Pons (tissue), 1 donor: ENCODE measurements around the gene KRTAP12-3.
A peak's percentile ranks its signal among the peaks of the same experiment; 100 is the strongest.
"Not testable (repeated sequence)": the region's sequence is repeated elsewhere in the genome, so short reads cannot be mapped to it uniquely, and the experiment has no call there.

Experiments
- DNase-seq: peaks from one replicate; pipeline ENCODE4 v3.0.0-alpha.2; 2016; ENCODE audit warnings: low spot score

KRTAP12-3 gene, protein sequence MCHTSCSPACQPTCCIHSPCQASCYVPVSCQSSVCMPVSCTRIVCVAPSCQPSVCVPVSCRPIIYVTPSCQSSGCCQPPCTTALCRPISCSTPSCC

DNA sequence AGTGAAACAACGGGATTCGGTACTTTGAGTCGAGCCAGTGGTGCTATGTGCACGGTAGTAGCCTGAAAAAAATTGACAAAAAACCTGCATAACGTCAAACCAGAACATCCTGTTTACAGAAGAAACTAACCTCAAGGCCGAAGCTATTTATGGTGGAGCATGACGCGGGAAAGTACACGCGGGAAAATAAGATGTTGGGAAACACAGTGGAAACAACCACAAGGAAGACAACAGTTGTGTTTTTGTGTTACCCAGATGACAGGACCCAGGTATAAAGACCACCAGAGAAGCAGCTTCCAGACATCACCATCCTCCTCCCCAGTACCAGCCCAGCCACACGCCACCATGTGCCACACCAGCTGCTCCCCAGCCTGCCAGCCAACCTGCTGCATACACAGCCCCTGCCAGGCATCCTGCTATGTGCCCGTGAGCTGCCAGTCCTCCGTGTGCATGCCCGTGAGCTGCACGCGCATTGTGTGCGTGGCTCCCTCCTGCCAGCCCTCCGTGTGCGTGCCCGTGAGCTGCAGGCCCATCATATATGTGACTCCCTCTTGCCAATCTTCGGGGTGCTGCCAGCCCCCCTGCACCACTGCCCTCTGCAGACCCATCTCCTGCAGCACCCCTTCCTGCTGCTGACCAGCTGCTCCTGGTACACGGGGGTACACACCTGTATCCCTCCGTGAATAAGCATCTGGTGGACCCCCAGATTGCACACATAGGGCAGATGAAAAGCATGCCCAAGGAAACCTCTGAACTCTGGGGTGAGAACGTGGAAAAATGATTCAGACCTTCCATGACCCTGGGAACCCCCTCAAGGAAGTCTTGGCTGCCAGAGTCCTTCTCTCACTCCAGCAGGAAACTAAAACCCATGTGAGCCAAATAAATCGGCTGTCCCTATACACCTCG, at the start of gene KRTAP12-3:
Gene KRTAP12-3, plus strand, starts transcription at position 298 of the 906 bp plus-strand sequence. Its CDS starts 48 bp downstream, at position 346.
- DNase-seq: no peak

DNA sequence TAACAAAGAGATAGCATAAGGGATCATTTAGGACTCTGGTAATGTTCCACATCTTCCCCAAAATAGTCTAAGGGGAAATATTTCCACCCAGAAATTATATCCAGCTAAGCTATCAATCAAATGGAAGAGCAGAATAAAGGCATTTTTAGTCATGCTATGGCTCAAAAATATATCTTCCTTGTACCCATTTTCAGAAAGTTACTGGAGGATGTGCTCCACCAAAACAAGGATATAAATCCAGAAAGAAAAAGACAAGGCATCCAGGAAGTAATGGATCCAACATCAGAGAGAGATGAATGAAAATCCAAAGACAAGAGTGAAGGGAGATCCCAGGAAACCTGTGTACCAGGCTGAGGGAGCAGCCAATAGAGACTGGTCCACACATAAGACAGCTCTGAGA, 48.5 kb upstream of the KRTAP12-3 start:
- DNase-seq: no peak

DNA sequence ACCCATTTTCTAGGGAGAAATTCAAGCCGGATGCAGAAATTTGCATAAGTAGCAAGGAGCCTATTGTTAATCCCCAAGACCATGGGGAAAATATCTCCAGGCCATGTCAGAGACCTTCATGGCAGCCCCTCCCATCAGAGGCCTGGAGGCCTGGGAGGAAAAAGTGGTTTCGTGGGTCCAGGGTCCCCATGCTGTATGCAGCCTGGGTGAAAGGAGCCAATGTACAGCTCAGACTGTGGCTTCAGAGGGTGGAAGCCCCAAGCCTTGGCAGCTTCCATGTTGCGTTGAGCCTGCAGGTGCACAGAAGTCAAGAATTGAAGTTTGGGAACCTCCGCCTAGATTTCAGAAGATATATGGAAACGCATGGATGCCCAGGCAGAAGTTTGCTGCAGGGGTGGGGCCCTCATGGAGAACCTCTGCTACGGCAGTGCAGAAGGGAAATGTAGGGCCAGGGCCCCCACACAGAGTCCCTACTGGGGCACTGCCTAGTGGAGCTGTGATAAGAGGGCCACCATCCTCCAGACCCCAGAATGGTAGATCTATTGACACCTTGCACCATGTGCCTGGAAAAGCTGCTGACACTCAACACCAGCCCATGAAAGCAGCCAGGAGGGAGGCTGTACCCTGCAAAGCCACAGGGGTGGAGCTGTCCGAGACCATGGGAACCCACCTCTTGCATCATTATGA, 47.4 kb upstream of the KRTAP12-3 start:
- DNase-seq: not testable (repeated sequence)

DNA sequence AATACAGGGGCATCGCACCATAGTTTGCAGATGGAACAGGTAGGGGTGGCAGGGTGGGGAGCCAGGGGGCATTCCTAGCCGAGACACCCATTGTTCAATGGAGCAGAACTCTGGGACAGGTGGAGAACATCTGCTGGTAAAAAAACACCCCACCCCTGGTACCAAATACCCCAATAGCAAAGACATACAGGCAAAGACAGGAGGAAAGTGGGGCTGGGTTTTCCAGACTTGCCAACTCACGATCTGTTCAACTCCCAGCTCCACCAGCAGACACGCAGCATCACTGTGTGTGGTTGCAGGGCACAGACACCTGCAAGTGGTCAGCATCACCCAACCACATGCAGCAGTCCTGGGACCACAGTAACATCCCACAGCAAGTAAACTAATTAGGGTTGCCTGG, 46.2 kb upstream of the KRTAP12-3 start:
- DNase-seq: no peak

DNA sequence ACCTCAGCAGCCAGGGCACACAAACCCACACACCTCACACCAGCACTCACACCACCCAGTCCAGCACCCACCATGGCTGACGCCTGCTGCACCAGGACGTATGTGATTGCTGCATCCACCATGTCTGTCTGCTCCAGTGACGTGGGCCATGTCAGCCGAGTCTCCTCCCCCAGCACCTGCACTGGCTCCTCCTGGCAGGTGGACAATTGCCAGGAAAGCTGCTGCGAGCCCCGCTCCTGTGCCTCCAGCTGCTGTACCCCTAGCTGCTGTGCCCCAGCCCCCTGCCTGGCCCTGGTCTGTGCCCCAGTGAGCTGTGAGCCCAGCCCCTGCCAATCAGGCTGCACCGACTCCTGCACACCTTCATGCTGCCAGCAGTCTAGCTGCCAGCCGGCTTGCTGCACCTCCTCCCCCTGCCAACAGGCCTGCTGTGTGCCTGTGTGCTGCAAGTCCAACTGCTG, 45.7 kb upstream of the KRTAP12-3 start, which contains the start of gene KRTAP10-8:
Gene KRTAP10-8, plus strand, starts transcription at position 51 of the 458 bp plus-strand sequence. Its CDS starts 22 bp downstream, at position 73.
- no peak for DNase-seq

DNA sequence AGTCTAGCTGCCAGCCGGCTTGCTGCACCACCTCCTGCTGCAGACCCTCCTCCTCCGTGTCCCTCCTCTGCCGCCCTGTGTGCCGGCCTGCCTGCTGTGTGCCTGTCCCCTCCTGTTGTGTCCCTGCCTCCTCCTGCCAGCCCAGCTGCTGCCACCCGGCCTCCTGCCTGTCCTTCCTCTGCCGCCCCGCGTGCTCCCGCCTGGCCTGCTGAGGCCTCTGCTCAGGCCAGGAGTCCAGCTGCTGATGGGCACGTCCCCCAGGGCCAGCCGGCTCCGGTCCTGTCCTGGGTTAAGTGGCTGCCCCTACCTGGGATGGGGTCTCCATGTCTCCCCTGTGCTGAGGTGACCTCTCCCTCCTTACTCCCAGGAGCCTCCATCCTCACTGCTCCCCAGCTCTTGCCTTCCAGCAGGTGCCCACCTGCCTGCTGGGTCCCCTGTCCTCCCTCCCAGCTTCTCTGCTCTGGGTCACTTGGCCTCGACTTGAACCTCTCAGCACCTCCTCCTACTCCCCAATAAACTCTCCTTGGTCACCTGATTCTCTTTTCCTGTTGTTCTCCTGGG, 45.0 kb upstream of the KRTAP12-3 start:
- no peak for DNase-seq

DNA sequence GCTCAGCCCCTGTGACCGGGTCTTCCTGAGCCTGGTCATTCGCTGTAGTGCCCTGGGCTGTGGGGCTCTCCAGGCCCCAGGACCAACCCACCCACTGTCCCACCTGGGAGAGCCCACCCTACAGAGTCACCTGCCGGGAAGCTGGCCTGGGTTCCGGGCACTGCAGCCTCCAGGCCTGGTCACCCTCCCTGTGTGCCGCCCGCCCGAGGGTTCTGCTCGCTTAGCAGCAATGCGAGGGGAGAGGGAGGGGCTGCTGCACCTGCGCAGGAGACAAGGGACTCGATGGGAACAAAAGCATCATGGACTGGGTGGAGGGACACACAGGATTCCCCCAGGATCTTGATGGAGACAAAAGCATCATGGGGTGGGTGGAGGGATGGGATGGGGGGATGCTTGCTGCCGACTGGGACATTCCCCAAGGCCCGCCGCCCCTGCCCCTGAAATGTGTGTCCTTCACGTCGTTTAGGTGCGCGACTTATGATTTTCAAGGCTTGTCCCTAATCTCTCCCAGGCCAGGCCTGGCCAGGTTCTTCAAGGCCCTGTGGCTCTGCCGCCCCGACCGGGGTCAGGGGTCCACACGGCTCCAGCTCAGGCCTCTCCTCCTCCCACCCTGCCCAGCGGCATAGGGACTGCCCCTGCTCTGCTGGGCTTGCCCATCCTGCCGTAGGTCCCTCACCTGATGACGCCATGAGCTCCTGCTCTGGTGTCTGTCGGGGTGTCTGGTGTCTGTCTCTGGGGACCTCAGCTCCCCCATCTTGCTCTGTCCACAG, 44.2 kb upstream of the KRTAP12-3 start:
- no peak for DNase-seq

DNA sequence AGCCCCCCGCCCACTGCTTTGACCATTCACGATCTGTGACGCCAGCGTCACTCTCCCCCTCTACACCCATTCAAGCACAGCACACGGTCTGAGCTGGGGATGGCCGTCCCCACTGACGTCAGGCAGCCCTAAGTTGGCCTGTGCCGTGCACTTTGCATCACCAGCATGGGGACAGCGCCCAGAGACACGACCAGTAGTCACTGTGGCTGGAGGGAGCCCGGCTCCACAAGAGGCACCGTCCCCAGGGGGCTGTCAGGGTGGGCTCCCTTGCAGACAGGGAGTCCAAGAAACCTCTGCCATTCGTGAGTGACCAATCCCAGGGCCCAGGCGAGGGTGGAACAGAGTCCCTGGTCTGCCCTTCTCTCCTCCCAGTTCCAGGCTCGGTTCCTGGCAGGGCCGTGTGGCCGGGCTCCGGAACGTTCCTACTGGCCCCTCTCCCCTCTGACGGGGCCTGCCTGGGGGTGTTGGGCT, 43.5 kb upstream of the KRTAP12-3 start:
- no peak for DNase-seq

DNA sequence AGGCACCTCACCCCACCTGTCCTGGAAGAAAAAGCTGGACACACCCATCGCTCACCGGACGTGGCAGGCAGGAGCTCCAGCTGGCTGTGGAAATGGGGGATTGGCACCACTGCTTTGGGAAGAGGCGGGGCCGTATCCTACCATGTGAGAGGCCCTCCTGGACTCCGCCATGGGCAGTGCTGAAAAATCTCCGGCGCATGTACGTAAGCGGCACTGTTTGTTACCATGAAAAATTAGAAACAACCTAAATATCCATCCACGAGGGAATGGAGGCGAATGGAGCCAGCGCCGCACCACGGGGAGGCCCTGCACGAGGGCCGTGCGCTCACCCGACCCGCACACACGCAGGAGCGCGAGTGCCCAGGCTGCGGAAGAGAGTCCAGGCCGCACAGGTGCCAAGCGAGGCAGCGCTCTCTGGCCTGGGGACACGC, 42.8 kb upstream of the KRTAP12-3 start:
- DNase-seq: no peak

DNA sequence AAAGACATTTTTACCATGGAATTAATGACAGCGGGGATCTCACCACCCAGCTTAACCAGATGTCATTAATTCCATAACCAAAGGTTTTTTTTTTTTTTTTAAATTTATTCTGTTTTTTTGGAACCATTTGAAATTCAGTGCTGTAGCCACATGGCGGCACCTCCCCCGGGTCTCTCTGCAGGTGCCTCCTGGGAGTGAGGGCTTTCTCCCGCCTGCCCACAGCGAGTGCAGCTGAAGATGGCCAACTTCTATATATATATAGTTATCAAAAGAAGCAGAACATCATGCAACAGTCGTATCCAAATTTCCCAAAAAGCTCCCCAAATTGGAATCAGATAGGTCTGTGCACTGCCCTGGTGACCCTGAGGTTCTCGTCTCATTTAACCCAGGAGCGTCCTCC, 42.3 kb upstream of the KRTAP12-3 start:
- no peak for DNase-seq

DNA sequence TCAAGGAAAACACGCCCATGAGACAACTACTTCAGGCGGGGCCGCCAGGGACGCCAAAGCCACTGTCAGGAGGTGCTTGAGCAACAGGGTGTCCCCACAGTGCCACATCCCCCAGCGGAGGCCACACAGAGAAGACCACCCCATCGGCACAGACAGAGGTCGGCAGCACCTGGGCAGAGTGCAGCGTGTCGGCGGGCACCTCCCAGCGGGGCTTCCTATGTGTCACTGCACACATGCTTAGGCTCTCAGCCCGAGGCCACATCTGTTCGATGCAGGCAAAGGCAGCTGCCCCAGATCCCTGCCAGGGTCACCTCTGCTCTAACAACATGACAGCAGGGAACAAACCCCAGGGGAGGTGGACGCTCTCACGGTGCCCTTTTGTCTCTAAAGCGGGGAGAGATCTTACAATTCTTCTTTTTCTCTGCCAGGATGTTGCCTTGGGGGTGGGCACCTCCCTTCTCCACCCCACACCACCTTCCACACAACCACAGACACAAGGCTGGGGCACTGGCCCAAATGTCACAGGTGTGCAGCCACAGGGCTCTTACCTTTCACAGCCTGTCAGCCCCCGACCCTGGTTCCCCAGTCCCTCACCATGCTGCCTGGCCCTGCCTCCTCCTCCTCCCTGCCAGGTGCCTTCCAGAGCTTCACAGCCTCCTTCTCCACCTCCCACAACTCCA, 41.7 kb upstream of the KRTAP12-3 start:
- no peak for DNase-seq

DNA sequence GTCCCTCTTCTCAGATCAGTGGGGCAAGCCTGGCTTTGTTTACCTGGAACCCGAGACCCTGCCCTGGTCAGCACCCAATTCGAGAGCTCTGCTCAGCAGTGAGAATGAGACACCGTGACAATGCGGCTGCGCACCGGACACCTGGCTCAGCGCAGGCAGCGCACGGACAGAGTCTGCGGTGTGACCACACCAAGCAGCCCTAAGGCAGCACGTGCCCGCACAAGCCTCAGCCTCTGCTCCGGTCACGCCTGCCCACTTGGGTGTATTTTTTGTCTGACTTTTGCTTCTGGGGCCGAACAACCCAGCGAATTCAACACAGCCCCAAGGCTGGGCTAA, 41.2 kb upstream of the KRTAP12-3 start:
- no peak for DNase-seq

DNA sequence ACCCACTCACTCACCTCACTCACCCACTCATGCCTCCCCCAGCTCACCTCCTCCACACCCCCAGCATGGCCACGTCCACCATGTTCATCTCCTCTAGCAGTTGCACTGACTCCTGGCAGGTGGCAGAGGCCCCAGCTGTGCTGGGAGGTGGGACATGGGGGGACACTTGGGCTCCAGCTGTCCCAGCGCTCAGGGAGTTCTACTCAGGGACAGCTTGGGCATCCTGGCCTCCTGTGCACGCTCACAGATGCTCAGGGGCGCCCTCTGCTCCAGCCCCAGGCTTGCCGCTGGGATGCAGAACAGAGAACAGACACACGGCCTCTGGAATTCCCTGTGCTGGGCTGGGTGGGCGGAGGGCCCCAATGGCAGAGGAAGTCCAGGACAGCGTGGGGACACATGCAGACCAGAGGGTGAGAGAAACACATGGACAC, 40.6 kb upstream of the KRTAP12-3 start:
- DNase-seq: no peak

DNA sequence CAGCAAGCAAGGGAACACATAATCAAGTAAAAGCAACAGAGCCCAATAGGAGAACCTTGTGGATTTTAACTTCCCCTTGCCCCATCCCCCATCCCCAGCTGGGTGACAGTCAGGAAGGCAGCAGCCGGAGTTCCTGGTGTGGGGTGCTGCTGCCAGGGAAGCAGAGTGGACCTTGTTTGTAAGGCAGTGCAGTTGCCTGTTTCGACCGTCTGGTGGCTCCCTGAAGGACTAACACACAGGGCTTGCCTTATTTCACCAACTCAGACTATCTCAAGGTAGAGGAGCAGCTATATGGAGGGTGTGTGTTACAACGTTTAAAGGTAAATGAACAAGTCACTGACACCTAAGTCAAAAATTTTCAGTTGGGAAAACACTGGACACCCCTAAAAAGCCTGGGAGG, 39.2 kb upstream of the KRTAP12-3 start:
- DNase-seq: peak; percentile 1

DNA sequence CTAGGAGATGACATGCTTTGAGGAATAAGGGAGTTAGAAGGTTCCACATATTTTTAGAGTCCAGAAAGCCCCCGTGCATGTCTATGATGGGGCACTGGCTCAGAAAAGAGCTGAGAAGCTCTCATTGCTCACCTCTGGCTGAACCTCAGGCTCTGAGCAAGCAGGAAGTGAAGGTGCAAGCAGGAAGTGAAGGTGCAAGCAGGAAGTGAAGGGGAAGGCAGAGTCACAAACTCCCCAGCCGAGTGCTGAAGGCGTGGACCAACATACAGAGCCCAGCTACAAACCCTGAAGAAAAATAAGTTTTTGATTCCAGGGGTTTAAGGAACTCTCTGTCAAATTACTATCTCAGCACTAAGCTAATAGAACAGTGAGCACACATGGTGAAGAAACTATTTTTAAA, 38.8 kb upstream of the KRTAP12-3 start:
- no peak for DNase-seq

DNA sequence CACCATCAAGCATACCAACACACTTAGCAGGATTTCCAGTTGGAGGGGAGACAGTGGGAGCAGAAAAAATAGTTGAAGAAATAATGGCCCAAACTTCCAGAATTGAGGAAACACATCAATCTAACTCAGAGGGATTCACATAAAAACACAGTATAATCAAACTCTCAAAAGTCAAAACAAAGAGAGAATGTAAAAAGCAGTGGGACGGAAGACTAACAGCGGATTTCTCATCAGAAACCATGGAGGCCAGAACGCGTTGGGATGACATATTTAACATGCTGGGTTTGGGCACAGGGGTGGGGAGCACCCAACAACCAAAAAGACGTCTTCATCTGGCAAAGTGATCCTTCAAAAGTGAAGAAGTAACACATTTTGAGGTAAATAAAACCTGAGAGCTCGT, 37.8 kb upstream of the KRTAP12-3 start:
- DNase-seq: no peak

DNA sequence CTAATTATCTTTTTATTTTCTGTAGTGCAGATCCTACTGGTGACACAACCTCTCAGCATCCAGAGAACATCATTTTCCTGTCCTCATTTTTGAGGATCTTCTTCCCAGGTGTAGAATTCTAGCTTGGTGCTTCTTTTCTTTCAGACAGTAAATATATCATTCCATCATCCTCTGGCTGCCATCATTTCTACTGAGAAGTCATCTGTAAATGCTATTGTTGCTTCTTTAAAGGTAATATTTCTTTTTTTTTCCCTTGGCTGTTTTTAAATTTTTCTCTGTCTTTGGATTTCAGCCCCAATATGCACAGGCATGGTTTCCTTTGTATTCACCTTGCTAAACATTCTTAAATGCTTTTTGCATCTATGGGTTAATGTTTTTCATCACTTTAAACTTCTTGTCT, 34.2 kb upstream of the KRTAP12-3 start:
- no peak for DNase-seq

DNA sequence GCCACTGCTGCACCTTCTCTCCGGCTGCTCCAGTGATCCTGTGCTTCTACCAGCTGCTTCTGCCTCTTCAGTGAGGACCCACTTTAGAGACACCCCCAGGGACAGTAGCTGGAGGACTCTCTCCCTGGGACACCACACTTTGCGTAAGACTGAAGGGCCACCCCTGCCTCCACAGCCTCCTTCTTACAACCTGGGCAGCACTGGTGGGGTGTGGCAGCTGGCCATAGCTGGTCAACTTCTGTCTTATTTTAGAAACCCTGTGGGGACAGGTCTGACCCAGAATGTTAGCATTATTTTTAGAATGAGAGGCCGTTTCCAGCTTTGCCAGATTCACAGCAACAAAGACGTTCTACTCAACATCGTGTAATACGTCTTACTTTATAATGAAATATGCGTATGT, 32.0 kb upstream of the KRTAP12-3 start:
- no peak for DNase-seq

DNA sequence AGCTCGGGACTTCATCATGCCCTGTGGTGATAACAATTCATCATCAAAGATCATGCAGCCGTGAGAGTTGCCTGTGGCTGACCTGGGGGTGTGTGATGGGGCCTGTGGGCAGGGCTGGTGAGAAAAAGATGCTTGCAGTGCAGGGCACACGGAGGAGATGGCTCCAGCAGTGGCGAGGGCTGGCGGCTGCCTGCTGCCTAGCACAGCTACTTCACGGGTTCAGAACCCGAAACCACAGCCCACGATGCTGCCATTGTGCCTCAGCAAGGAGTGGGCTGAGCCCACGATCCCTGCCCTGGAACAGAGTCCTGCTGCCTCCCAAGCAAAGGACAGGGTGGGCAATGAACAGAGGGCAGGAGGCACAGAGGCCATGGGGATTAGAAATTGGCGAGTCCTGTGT, 31.5 kb upstream of the KRTAP12-3 start:
- DNase-seq: no peak

DNA sequence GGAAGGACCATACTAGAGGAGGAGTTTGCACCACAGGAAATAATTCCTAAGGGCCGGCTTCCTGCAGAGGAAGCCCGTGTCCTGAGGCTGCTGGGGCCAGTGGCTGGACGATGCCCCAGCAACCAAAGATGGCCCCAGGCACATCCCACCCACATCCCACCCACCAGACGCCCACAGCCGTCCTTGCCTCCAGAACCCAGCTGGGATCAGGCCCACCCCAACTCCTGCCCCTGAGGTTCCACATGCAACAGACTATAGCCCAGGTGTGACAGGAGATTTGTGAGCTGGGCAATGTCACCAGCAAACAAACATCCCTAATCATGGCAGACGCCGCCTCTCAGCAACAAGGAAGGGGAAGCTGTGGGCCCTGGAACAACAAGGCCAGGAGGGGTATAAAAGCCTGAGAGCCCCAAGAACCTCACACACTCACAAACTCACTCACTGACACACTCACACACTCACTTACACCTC, 31.0 kb upstream of the KRTAP12-3 start, which contains the start of gene KRTAP10-9:
Gene KRTAP10-9, plus strand, starts transcription at position 421 of the 471 bp plus-strand sequence. CDS start 79 bp downstream, outside the sequence.
- DNase-seq: no peak
